GM12891 (cell line): ENCODE measurements around the gene GAL3ST3.

ENCODE experiments used
- DNase-seq: peaks from one replicate; pipeline ENCODE4 v3.0.0; 2011; ENCODE audit warnings: low spot score; ENCODE audit not compliant: insufficient read length
- FAIRE-seq: peaks from 2 replicates; lab custom pipeline; 2011; peaks lifted over from hg19 to GRCh38; lab: Jason Lieb, UNC
- PAX5 ChIP-seq: IDR thresholded peaks from 2 replicates; pipeline ENCODE4 v1.6.1; 2011; ENCODE audit warnings: low read length, moderate library complexity, mild to moderate bottlenecking; ENCODE audit not compliant: insufficient read depth, severe bottlenecking
- POLR2A ChIP-seq: IDR thresholded peaks from 2 replicates; pipeline ENCODE4 v1.6.1; 2011; ENCODE audit warnings: low read depth, low read length, control low read depth
- POLR2AphosphoS5 ChIP-seq: IDR thresholded peaks from 2 replicates; pipeline ENCODE4 v1.6.1; 2011; ENCODE audit warnings: low read depth, low read length, control low read depth
- POU2F2 ChIP-seq: IDR thresholded peaks from 2 replicates; pipeline ENCODE4 v1.6.1; 2011; ENCODE audit warnings: low read depth, mild to moderate bottlenecking, control low read depth, low read length, moderate library complexity
- SPI1 ChIP-seq: IDR thresholded peaks from 2 replicates; pipeline ENCODE4 v1.6.1; 2011; ENCODE audit warnings: low read depth, low read length, control low read depth
- TAF1 ChIP-seq: IDR thresholded peaks from 2 replicates; pipeline ENCODE4 v1.6.1; 2011; ENCODE audit warnings: low read depth, low read length, control low read depth

Gene GAL3ST3

GRCh38 chr11:66061268-66061667, 12.3 kb upstream of the GAL3ST3 start:
- DNase-seq (no peak), FAIRE-seq (no peak)
- TF ChIP-seq TAF1 (no peak), POU2F2 (no peak), SPI1 (no peak)

DNA sequence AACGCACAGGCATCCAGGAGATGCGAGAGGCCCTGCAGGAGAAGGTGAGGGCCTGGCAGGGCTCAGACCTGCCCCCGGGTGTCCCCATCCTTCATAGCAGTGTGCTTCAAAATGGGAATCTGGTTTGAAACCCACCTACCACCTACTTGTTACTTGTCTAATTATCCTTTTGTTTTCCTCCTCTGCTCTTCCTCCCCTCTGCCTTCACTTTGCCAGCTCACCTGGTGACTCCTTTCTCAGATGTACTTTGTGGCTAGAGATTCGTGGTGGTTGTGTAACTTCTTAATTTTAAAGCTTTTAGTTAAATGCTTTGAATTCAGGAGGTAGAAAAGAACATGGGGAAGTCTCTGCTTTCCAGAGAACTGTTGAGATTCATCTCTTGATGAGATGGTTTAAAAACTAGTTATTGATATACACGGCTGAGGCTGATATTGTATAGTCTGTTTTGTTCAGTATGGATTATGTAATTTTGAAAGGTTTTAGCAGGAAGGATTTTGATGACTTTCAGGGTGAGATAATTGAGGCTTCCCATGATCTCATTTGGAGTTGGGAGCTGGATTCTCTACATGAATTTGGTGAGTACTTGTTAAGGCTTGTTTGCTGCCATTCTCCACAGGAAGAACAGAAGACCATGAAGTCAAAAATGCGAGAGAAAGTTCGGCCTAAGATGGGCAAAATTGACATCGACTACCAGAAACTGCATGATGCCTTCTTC, 11.2 kb upstream of the GAL3ST3 start:
- TF ChIP-seq POLR2AphosphoS5 (no peak), POU2F2 (no peak), PAX5 (no peak), SPI1 (no peak), TAF1 (no peak), POLR2A (no peak)
- FAIRE-seq (no peak), DNase-seq (no peak)

- TF ChIP-seq PAX5 (no peak), POLR2AphosphoS5 (no peak), POU2F2 (no peak), POLR2A (no peak)
- DNase-seq: no peak
- no peak for FAIRE-seq
Measured at GRCh38 chr11:66056501-66056900, 7.5 kb upstream of the GAL3ST3 start.

DNA sequence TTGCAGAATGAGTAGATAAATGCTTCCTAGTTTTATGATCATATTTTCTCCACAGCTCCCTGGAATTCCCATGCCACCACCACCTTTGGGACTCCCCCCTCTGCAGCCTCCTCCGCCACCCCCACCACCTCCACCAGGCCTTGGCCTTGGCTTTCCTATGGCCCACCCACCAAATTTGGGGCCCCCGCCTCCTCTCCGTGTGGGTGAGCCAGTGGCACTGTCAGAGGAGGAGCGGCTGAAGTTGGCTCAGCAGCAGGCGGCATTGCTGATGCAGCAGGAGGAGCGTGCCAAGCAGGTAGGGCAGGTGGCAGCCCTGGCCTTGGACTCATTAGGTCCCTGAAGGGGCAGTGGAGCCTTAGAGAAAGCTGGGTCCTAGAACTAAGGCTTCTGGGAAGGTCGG, 6.1 kb upstream of the GAL3ST3 start:
- TF ChIP-seq TAF1 (no peak), POU2F2 (no peak), PAX5 (no peak), POLR2AphosphoS5 (no peak), SPI1 (no peak), POLR2A (no peak)
- DNase-seq: no peak
- no peak for FAIRE-seq

- FAIRE-seq: no peak
- TF ChIP-seq TAF1 (no peak), POU2F2 (no peak), PAX5 (no peak), POLR2AphosphoS5 (no peak), SPI1 (no peak), POLR2A (no peak)
- no peak for DNase-seq
Measured at GRCh38 chr11:66052664-66052982, 3.7 kb upstream of the GAL3ST3 start.

DNA sequence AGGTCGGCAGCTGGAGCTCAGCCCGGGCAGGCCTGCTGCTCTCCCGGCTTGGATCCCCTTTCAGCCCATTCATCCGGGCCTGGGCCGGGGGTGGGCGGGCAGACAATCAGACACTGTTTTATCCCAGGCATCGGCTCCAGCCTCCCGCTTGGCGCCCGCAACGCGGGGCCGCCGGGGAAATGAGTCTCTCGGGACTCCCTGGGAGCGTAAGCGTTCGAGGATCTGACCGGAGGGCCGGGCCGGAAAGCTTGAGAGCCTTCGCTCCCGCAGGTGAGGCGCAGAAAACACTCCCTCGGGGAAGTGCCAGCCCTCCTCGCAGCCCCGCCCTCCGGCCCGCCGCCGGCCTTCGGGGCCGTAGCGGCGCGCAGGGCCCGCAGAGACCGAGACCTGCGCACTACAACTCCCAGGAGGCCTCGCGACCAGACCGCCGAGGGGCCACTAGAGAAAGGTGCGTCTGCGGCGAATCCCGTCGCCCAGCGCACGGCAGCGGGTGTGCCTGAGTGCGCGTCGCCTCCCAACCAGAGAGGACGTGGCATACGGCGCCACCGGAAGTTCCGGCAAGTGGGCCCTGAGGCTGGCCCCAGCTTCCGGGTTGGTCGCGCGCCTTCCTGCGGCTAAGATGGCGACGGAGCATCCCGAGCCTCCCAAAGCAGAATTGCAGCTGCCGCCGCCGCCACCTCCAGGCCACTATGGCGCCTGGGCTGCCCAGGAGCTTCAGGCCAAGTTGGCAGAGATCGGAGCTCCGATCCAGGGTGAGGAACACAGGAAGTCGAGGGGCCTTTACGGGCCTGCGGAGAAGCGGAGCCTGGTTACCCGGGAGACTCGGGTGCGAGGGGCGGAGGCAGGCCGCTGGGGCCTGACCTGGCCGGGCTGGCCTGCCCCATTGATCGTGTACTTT, 3.1 kb upstream of the GAL3ST3 start, which contains the start of gene SF3B2:
SF3B2 (plus strand) TSS at position 599 of the 898 bp plus-strand sequence; CDS start at position 620, 21 bp downstream.
- peak; percentile 97 for DNase-seq
- peak; percentile 99 for FAIRE-seq
- TF ChIP-seq SPI1 (no peak; the same call in 1 of the 2 replicates), POLR2A (peak; percentile 86), PAX5 (no peak), POLR2AphosphoS5 (peak; percentile 76), POU2F2 (no peak), TAF1 (peak; percentile 92)

- FAIRE-seq: no peak
- DNase-seq: no peak
- no peak for TF ChIP-seq PAX5
- TF ChIP-seq POLR2A: no peak
- TF ChIP-seq POU2F2: no peak
- no peak for TF ChIP-seq POLR2AphosphoS5
- no peak for TF ChIP-seq TAF1
- no peak for TF ChIP-seq SPI1
Measured at GRCh38 chr11:66051371-66051765, 2.4 kb upstream of the GAL3ST3 start.

DNA sequence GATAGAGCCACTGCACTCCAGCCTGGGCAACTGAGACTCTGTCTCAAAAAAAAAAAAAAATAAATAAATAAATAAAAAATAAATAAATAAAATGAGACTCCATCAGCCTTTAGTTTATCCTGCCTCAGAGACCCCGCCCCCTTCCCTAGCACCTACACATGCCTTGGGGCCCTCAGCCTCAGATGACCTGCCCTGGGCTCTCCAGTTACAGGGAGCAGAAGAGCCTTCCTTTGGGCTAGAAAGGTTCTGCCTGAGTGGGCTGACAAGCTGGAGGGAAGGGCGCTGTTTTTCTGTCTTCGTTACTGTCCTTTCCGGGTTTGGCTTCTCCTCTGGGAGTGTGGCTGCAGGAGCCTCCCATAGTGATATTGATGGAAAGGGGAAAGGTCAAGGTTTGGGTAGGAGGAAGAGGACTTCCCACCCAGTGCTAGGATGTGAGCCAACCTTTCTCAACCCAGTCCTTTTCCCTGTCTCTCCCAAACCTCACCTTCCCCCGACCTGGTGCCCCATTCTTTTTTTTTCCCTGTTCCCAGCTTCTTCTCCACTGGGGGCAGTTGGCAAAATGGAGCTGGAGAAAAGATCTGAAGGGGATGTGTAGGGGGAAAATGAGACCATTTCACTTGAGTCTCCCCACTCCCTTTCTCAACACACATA, 1.7 kb upstream of the GAL3ST3 start:
- no peak for DNase-seq
- FAIRE-seq: no peak
- TF ChIP-seq POLR2AphosphoS5 (no peak), SPI1 (no peak), TAF1 (no peak), POLR2A (no peak), POU2F2 (no peak), PAX5 (no peak)

DNA sequence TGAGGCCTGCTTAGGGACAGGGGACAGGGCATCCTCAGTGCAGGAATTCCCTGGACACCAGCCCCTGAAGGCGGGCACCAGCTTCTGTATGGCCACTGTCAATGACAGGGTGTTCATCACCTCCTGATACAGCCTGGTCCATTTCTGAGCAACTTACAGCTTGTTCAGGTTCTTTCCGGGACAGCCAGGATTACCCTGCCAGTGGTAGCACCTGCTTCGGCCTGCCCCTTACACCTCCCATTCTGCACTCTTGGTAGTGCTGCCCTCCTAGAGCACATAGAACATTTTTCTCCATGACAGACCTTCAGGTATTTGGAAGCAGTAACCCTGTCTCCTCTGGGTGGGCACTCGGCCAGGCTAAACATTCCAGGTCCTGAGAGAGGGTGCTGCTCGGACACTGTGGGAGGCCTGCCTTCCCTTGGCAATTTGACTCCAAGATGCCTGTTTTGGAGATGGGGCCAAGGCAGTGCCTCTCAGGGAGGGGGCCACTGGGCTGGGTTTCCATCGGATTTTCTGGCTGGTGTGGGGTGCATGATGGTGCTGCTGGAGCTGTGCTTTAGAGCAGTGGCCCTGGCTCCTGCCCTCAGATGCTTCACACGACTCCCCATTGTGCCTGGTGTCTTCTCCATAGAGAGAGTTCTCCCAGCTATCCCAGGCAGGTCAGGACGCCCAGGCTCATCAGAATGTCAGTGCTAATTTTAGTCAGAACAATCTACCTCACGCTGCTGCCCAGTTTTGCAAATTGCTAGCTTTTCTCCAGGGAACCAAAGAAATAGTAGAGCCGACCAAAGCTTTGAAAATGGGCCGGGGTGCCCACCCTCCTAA, 1.2 kb downstream of the GAL3ST3 start:
- no peak for DNase-seq
- no peak for FAIRE-seq
- TF ChIP-seq TAF1 (no peak), SPI1 (no peak), POLR2AphosphoS5 (no peak), POLR2A (no peak), PAX5 (no peak), POU2F2 (no peak)

DNA sequence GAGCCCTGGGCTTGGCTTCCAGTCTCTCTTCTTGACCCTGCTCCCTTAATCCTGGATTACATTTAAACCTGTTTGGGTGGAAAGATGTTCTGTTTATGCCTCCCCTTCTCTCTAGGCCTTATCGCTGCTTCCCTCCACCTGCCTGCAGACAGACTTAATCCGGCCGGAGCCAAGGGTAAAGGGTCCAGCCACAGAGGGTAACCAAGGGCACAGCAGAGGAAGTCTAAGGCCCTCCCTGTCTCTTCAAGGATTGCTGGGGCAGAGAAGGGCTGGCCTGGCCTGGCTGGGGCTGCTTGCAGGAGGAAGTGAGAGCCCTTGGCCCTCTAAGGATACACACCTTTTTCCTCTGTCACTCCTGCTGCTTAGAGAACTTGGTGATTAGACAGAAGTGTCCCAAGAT, 2.1 kb downstream of the GAL3ST3 start:
- TF ChIP-seq POLR2A (no peak), TAF1 (no peak), SPI1 (peak; percentile 45; the same call in 1 of the 2 replicates)
- no peak for FAIRE-seq
- DNase-seq: no peak
